WI38 (cell line): ENCODE measurements around the gene CRCP.

Source experiments
- H3K4me3 ChIP-seq: 2 replicates; pipeline ENCODE4 v1.5.1; 2011; ENCODE audit warnings: low read depth, mild to moderate bottlenecking, control low read depth, low read length
- TF ChIP-seq, protein P1 (sequence below): IDR thresholded peaks from 2 replicates; pipeline ENCODE4 v1.5.1; 2012; ENCODE audit warnings: low read depth, mild to moderate bottlenecking, control low read depth, low read length

The CRCP gene

DNA sequence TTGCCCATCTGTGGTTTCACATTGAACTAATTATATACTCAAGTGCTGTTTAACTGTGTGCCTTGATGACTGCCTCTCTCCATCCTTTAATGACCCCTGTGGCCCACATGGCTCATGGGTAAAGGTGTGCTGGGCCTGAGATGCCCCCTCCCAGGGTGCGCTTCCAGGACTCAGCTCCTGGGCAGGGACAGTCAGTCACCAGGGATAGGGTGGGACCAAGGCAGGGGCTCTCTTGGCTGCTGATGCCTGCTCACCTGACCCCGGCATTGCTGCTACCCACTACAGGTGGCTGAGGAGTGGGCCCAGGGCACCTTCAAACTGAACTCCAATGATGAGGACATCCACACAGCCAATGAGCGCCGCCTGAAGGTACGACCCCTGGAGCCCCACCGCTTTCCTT, 32.6 kb upstream of the CRCP start:
- no peak overlapping the region for H3K4me3 ChIP-seq
- TF ChIP-seq, protein P1, sequence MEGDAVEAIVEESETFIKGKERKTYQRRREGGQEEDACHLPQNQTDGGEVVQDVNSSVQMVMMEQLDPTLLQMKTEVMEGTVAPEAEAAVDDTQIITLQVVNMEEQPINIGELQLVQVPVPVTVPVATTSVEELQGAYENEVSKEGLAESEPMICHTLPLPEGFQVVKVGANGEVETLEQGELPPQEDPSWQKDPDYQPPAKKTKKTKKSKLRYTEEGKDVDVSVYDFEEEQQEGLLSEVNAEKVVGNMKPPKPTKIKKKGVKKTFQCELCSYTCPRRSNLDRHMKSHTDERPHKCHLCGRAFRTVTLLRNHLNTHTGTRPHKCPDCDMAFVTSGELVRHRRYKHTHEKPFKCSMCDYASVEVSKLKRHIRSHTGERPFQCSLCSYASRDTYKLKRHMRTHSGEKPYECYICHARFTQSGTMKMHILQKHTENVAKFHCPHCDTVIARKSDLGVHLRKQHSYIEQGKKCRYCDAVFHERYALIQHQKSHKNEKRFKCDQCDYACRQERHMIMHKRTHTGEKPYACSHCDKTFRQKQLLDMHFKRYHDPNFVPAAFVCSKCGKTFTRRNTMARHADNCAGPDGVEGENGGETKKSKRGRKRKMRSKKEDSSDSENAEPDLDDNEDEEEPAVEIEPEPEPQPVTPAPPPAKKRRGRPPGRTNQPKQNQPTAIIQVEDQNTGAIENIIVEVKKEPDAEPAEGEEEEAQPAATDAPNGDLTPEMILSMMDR, result no peak

DNA sequence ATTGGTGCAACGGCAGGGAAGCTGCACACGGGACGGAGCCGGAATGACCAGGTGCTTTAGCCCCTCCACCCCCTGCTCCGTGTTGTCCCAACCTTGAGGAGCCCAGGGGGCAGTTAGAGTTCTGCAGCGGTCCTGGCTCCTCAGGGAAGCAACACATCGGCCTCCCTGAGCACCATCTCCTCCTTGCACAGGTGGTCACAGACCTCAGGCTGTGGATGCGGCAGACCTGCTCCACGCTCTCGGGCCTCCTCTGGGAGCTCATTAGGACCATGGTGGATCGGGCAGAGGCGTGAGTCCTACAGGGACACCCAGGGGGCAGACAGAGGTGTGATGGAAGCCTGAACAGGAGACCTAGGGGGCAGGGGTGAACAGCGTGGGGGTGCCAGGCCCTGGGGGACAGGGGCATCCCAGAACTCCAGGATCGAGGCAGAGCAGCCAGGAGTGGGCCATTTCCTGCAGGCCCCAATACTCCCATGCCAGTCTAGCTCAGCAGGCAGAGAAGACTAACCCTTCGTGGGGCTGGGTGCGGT, 31.7 kb upstream of the CRCP start:
- TF ChIP-seq, protein P1, result no peak
- H3K4me3 ChIP-seq, result no peak overlapping the region

DNA sequence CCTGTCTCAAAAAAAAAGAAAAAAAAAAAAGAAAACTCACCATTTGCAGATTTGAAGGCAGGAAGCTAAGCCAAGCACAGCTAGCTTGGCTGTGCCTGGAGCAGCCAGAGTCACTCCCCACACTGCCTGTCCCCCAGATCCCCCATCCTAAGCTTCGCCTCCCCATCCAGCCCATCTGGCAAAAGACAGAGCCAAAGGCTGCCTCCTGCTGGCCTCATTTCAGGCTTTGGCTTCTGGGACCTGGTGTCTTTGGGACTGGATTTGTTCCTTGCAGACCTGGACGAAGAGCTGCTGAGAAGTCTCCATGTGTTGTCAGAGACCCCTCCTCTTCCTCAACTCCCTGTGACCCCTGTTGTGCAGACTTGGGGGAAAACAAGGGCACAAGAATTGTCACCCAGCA, 31.0 kb upstream of the CRCP start:
- H3K4me3 ChIP-seq, result no peak overlapping the region
- TF ChIP-seq, protein P1, result no peak

DNA sequence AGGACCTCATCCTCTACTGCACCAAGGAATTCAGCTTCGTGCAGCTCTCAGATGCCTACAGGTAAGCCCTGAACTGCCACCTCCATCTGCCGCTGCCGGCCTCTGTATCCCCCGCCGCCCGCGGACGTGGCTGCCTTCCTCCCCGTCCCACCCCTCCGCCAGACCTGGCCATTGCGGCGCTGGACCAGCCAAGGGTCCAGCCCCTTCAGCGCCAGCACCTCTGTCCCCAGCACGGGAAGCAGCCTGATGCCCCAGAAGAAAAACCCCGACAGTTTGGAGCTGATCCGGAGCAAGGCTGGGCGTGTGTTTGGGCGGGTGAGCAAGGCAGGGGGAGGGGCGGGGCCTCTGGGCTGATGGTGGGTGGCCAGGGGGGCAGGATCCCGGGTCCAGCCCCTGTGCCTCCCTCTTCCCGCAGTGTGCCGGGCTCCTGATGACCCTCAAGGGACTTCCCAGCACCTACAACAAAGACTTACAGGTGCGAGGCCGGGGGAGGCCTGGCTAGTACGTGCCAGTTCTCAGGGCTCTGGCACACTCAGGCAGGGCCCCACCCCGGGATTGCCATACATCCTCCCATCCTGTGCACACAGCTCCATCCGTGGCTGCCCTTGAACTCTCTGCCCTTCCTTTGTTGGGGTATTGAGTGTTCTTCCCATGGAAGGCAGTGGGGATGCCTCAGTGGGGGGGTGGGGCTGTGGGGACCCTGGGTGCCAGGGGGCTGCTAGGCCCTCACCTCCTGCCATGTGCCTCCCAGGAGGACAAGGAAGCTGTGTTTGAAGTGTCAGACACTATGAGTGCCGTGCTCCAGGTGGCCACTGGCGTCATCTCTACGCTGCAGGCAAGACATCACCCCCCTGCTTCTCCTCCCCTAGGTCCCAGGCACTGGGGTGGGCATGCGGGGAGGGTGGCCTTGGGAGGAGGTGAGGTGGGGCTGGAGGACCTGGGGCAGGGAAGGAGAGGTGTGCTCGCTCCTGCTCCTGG, 25.5 kb upstream of the CRCP start:
- TF ChIP-seq, protein P1, result no peak
- H3K4me3 ChIP-seq, result no peak overlapping the region

DNA sequence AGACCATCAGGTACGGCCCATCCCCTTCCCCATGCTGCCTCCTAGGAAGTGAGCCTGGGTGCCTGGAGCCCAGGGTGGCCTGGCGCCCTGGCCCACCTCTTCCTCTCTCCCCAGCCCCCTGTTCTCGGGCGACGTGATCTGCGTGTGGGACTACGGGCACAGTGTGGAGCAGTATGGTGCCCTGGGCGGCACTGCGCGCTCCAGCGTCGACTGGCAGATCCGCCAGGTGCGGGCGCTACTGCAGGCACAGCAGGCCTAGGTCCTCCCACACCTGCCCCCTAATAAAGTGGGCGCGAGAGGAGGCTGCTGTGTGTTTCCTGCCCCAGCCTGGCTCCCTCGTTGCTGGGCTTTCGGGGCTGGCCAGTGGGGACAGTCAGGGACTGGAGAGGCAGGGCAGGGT, 22.0 kb upstream of the CRCP start:
- TF ChIP-seq, protein P1, result no peak
- no peak overlapping the region for H3K4me3 ChIP-seq

DNA sequence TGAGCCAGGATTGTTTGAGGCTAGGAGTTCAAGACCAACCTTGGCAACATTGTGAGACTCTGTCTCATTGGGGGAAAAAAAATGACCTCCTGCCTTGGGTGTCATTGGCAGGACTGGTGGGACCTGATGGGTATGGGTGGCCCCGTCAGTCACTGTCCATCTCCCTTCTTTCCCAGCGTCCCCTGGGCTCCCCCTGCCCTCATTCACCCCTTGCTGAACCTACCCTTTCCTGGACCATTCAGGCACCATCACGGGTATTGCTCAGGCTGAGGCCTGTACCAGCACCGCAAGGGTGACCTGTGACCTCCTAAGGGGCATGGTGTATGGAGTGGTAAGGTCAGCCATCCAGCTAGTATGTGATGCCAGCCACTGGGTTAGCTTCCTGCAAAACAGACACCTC, 19.6 kb upstream of the CRCP start:
- H3K4me3 ChIP-seq, result no peak overlapping the region
- TF ChIP-seq, protein P1, result no peak

DNA sequence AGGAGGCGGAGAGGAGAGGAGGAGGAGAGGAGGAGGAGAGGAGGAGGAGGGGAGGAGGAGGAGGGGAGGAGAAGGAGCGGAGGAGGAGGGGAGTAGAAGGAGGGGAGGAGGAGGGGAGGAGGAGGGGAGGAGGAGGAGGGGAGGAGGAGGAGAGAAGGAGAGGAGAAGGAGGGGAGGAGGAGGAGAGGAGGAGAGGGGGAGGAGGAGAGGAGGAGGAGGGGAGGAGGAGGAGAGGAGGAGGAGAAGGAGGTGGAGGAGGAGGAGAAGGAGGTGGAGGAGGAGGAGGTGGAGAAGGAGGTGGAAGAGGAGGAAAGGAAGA, 15.5 kb upstream of the CRCP start:
- H3K4me3 ChIP-seq, result no peak overlapping the region
- TF ChIP-seq, protein P1, result no peak
